Activated naive CD8-positive, alpha-beta T cell treated with anti-CD3 and anti-CD28 coated beads, Interleukin-2, amount 10 ng/mL, durations not matched to agents 7 days and 5 days (primary cell): Measurements from ENCODE around the gene SCUBE2. TPM values are rescaled to one million over a fixed set of nuclear protein-coding genes. Genes with fewer than 3 reads are reported as not detected.

Experiments
- ATAC-seq: fragments of 150-1000 bp; cut with Tn5 transposase; one replicate; pipeline ENCODE4 v1.10.0; 2021; ENCODE audit warnings: low read depth, moderate library complexity
- POLR2A ChIA-PET: fragments of 350-600 bp; sonication (Branson Sonifier 250); formaldehyde crosslinking; loops from one replicate; lab custom pipeline; 2021; ENCODE audit warnings: antibody characterized with exemption; lab: Charles Lee
- DNase-seq: peaks from one replicate; pipeline ENCODE4 v3.0.0; 2021
- H3K27ac Mint-ChIP-seq: one replicate; pipeline ENCODE4 v1.8.0; 2022; ENCODE audit warnings: mild to moderate bottlenecking, mixed read lengths
- H3K27me3 Mint-ChIP-seq: one replicate; pipeline ENCODE4 v1.8.0; 2022; ENCODE audit warnings: mild to moderate bottlenecking, moderate library complexity, mixed read lengths
- H3K36me3 Mint-ChIP-seq: one replicate; pipeline ENCODE4 v1.8.0; 2021; ENCODE audit warnings: mild to moderate bottlenecking, mixed read lengths
- H3K4me1 Mint-ChIP-seq: one replicate; pipeline ENCODE4 v1.8.0; 2021; ENCODE audit warnings: mixed read lengths
- H3K4me3 Mint-ChIP-seq: one replicate; pipeline ENCODE4 v1.8.0; 2022; ENCODE audit warnings: mild to moderate bottlenecking, moderate library complexity, mixed read lengths
- H3K9me3 Mint-ChIP-seq: one replicate; pipeline ENCODE4 v1.8.0; 2021; ENCODE audit warnings: mixed read lengths
- total RNA-seq, 2 experiments: library from RNA; stranded (reverse); gene quantifications; one replicate each; pipeline ENCODE4 v1.2.3, GENCODE V29; 2021

The SCUBE2 gene
- total RNA-seq, 2 experiments from 2014 or later = not detected

DNA sequence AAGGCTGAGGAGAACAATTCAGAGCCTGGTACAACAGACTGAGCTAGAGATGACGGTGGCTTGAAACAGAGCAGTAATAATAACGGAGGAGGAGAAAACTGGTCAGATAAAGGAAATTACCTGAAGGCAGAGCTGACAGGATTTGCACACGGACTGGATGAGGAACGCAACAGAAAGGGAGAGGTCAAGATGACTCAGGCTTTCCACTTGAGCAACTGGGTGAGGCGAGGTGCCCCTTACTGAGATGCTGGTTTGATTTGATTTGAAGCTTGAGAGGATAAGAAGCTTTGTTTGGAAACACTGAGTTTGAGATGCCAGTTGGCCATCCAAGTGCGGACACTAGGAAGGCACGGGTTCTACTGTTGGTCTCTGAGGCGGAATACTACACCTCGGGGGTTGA lies 52.2 kb downstream of the SCUBE2 start:
- Mint-ChIP-seq H3K4me1 (no peaks in the 10 kb centered on the region), H3K4me3 (no peak overlapping the region), H3K36me3 (no peaks in the 10 kb centered on the region), H3K27ac (no peak overlapping the region), H3K27me3 (peaks cover 11% of the 10 kb centered on the region), H3K9me3 (no peaks in the 10 kb centered on the region)
- no peak for DNase-seq
- POLR2A ChIA-PET = no interaction called here
- no peak for ATAC-seq

DNA sequence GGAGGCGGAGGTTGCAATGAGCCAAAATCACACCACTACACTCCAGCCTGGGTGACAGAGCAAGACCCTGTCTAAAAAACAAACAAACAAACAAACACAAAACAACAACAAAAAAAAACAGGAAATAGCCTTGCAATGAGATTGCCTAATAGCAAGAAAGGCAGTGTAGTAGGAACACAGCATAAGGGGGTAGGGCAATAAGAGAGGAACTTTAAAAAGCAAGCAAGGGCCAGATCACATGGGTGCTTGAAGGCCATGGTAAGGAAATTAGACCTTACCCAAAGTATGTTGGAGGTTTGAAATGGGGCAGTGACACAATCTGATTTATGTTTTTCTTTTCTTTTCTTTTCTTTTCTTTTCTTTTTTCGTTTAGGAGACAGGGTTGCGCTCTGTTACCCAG lies 52.9 kb downstream of the SCUBE2 start:
- ATAC-seq = no peak
- no peak overlapping the region for H3K4me3 Mint-ChIP-seq
- H3K36me3 Mint-ChIP-seq = no peaks in the 10 kb centered on the region
- H3K27me3 Mint-ChIP-seq = peaks cover 16% of the 10 kb centered on the region
- POLR2A ChIA-PET = no interaction called here
- H3K4me1 Mint-ChIP-seq = no peaks in the 10 kb centered on the region
- no peak overlapping the region for H3K27ac Mint-ChIP-seq
- no peak for DNase-seq
- H3K9me3 Mint-ChIP-seq = no peaks in the 10 kb centered on the region

DNA sequence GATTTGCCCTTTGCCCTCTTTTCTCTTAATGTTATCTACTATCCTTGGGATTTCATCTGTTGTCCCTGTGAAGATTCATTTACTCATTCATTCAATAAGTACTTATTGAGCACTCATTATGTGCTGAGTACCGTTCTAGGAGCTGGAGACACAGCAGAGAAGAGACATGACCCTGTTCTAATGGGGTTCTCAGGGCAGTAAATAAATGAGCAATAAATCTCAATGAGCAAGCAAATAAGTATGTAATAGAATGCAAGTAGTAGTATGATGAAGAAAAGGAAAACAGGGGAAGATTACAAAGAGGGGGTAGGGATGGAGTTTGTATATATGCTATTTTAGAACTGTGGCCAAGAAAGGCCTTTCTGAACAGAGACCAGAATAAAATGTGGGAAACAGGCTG lies 53.4 kb downstream of the SCUBE2 start:
- Mint-ChIP-seq H3K27me3 (peaks cover 16% of the 10 kb centered on the region), H3K4me3 (no peak overlapping the region), H3K27ac (no peak overlapping the region), H3K36me3 (no peaks in the 10 kb centered on the region), H3K9me3 (no peaks in the 10 kb centered on the region), H3K4me1 (no peaks in the 10 kb centered on the region)
- ATAC-seq = no peak
- DNase-seq = no peak
- POLR2A ChIA-PET = no interaction called here

DNA sequence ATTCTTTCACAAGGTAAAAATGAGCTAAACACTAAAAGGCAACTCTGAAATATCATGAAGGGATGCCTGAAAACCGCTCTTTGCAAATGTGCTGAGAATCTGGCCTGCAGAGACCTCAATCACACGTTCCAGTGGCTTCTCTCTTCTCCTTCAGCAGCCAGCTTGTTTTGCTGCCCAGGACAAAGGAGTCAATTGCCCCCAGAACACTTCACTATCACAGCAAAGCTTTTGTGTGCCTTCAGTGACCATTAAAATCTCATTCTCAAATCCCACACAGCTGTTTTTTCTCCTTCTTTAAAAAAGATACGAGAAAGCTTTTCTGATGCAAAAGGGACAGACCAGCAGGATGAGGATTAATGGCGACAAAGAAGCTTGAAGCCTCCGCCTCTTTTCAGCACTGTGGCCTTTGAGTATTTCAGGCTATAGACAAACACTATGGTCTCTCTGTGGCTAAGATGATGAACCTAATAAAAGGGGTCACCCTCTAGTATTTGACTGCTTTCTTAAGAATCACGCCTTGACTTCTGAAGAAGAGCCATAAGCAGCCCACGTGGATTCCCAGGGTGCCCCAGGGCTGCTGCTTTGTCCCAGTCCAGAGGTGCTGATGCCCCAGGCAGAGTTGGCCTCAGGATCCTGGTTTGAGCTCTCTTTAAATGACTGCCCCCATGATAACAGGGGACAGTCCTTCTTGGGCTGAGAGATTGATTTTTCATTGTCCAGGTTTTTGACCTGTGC lies 54.2 kb downstream of the SCUBE2 start:
- Mint-ChIP-seq H3K36me3 (no peaks in the 10 kb centered on the region), H3K27ac (no peak overlapping the region), H3K4me3 (no peak overlapping the region), H3K4me1 (no peaks in the 10 kb centered on the region), H3K27me3 (peaks cover 16% of the 10 kb centered on the region), H3K9me3 (no peaks in the 10 kb centered on the region)
- no peak for DNase-seq
- no peak for ATAC-seq
- POLR2A ChIA-PET = no interaction called here

DNA sequence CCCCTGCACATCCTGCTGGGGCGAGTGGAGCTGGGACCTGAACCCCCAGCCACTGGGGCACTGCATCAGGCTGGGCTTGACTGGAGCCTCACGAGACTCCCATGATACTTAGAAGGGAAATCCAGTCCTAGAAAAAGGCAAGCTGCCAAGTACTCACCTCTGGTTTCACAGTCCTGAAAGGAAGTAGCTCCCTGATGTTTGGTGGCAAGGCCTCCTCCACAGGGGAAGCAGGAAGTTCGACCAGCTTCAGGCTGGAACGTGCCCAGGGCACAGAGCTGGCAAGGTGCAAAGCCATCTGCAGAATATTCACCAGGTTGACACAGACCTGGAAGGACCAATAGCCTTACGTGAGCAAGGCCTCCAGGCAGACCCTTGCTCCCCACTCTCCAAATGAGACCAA lies 60.8 kb downstream of the SCUBE2 start:
- Mint-ChIP-seq H3K4me3 (no peak overlapping the region), H3K36me3 (no peaks in the 10 kb centered on the region), H3K4me1 (no peaks in the 10 kb centered on the region), H3K27ac (no peak overlapping the region), H3K9me3 (no peaks in the 10 kb centered on the region), H3K27me3 (peaks cover 12% of the 10 kb centered on the region)
- DNase-seq (no peak), ATAC-seq (no peak)
- POLR2A ChIA-PET = no interaction called here

DNA sequence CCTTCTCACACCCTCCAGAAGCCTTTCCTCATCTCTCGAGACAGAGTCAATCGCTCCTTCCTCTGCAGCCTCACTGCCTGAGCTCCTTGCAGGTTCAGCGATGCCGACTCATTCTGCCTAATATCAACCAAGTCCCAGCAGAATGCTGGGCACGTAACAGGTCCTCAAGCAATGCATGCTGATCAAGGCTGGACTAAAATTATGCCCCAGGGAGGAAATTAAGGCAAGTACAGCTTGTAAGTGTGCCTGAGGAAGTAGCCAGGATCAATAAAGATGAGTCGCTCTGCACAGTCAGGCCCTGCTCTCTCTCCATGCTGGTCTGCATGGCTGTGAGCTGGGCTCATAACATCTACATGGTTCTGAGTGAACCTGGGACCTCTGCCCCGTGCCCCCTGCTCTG lies 62.0 kb downstream of the SCUBE2 start:
- Mint-ChIP-seq H3K27me3 (peaks cover 16% of the 10 kb centered on the region), H3K27ac (no peak overlapping the region), H3K4me3 (no peak overlapping the region), H3K36me3 (no peaks in the 10 kb centered on the region), H3K4me1 (no peaks in the 10 kb centered on the region), H3K9me3 (no peaks in the 10 kb centered on the region)
- DNase-seq = no peak
- no peak for ATAC-seq
- POLR2A ChIA-PET = no interaction called here

DNA sequence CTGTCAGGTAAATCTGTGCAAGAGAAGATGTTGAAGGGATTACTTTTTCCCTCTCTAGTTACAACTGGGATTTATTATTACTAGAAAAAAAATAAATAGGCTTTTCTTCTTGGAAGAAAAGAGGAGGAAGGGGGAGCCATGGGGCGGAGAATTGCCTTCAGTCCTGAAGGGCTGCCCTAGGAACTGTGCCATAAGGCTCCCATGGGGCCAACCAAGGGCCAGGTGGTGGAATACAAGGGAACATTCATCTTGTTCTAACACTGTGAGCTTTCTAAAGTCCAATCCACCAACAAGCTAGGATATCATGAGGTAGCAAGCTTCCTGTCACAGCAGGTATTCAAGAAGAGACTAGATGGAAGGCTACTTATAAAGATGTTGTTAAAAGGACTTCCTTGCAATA lies 62.8 kb downstream of the SCUBE2 start:
- Mint-ChIP-seq H3K4me3 (no peak overlapping the region), H3K4me1 (no peaks in the 10 kb centered on the region), H3K9me3 (no peaks in the 10 kb centered on the region), H3K36me3 (no peaks in the 10 kb centered on the region), H3K27me3 (peaks cover 12% of the 10 kb centered on the region), H3K27ac (no peak overlapping the region)
- DNase-seq (no peak), ATAC-seq (no peak)
- POLR2A ChIA-PET = no interaction called here

DNA sequence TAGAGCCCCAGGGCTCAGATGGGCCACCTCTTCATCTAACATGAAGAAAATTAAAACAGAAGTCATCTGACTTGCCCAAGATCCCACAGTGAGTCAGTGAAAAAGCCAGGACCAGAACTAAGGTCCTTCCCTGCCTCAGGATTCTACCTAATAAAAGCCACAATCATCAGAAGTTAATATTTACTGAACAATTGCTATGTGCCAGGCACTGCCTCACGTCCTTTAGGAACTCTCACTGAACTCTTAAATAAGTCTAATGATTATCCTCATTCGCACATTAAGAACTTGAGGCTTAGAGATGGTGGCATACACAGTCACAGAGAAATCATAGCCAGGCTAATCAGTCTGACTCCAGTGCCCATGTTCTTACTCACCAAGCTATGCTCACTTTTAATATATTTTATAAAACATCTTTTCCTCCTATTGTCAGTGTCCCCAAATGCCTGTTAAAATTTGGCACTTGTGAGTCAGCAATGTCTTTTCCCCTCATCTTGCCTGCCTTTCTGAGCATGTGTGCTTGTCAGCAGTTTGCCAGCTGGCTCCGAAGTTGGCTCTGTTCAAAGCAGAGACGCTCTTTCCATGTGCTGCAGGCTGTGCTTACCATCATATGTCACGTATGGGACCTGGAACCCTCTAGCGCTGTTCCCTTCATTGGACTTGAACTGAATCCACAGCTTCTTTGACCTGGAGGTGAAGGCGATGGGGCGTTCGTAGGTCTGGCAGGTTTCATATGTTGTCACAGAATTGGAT lies 66.1 kb downstream of the SCUBE2 start:
- Mint-ChIP-seq H3K4me1 (peaks cover 11% of the 10 kb centered on the region), H3K36me3 (no peaks in the 10 kb centered on the region), H3K27ac (no peak overlapping the region), H3K4me3 (no peak overlapping the region), H3K9me3 (no peaks in the 10 kb centered on the region), H3K27me3 (peaks cover 27% of the 10 kb centered on the region)
- POLR2A ChIA-PET = no interaction called here
- DNase-seq (no peak), ATAC-seq (no peak)

DNA sequence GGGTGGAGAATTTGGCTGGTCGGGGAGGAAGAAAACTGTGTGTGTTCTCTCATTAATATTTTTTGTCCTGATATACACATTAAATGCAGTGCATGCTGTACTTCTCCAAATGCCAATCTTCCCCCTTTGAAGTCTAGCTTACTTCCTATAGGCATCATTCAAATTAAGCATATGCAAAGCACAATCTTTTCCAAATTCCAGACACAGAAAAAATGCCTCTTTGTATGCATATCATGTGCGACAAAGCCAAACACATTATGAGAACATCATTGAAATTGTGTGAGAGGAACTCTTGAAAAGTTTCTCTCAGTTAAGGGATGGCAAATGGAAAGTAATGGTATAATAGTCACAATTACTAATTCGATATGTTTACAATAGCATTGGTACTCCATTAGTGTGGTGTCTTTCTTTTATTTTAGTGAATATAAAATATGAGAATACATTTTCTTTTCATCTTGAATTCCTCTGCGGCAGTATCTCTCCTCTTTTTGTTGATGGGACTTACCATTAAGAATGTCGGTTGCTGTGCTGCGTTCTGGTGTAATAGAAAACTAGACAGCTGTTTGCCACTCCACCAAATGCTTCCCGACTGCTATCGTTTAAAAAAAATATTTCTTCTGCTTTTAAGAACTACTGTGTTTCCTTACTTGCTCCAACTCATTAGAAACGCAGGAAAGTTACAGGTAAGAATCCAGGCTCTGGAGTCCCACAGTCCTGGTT lies 68.3 kb downstream of the SCUBE2 start:
- Mint-ChIP-seq H3K27me3 (peaks cover 27% of the 10 kb centered on the region), H3K4me3 (no peak overlapping the region), H3K36me3 (no peaks in the 10 kb centered on the region), H3K27ac (no peak overlapping the region), H3K9me3 (no peaks in the 10 kb centered on the region), H3K4me1 (peaks cover 12% of the 10 kb centered on the region)
- DNase-seq (no peak), ATAC-seq (no peak)
- POLR2A ChIA-PET = no interaction called here

DNA sequence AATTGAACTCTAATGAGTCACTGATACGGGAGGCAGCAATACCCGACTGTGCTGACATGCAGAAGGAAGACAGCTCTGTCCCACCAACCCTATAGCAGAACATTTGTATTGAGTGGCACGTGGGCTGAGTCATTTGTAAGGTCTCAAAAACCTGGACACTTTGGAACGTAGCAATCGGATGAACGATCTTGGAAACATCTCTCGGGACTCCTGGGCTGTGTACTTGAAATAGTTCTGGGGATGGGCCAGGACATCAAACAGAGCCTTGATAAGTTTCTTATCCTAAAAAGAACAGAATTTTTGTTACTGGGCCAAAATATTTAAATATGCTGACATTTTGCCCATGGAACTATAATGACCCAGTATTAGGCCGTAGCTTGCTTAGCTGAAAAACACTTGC lies 70.5 kb downstream of the SCUBE2 start:
- DNase-seq (no peak), ATAC-seq (no peak)
- H3K27ac Mint-ChIP-seq = no peak overlapping the region
- peaks cover 23% of the 10 kb centered on the region for H3K4me1 Mint-ChIP-seq
- POLR2A ChIA-PET = no interaction called here
- H3K27me3 Mint-ChIP-seq = peaks cover 27% of the 10 kb centered on the region
- H3K36me3 Mint-ChIP-seq = no peaks in the 10 kb centered on the region
- H3K4me3 Mint-ChIP-seq = no peak overlapping the region
- H3K9me3 Mint-ChIP-seq = no peaks in the 10 kb centered on the region

DNA sequence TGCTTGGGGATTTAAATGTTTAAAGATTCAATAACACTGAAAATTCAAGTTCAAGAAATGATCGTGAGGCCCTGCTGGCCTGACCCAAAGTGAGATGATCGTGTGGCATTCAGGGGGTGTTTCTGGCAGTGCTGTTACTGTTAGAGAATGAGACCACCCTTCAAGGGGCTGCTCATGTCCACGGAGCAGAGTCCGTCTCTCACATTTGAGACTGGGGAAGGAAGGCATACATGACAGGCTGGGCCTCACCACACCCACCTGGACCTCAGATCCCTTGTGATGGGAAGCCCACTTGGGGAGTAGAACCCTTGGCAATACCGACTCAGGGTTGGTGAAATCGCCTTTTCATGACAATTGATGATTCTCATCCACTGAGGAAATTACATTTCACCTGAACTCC lies 71.5 kb downstream of the SCUBE2 start:
- H3K4me3 Mint-ChIP-seq = no peak overlapping the region
- H3K9me3 Mint-ChIP-seq = no peaks in the 10 kb centered on the region
- ATAC-seq (no peak), DNase-seq (no peak)
- H3K4me1 Mint-ChIP-seq = peaks cover 26% of the 10 kb centered on the region
- POLR2A ChIA-PET = no interaction called here
- peaks cover 22% of the 10 kb centered on the region for H3K27me3 Mint-ChIP-seq
- H3K36me3 Mint-ChIP-seq = no peaks in the 10 kb centered on the region
- no peak overlapping the region for H3K27ac Mint-ChIP-seq

DNA sequence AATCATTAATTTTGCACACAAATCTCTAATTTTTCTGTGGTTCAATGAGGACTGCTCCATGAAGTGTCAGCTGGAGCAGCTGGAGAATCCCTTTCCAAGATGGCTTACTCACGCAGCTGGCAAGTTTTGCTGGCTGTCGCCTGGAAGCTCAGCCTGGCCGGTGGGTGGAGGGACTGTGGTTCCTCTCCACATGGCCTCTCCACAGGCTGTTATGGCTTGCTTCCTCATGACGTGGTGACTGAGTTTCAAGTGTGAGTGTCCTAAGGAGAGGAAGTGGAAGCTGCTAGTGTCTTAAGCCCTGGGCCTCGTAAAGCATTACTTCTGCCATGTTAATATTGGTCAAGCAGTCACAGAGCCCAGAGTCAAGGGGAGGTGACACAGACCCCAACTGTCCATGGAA lies 73.6 kb downstream of the SCUBE2 start:
- peaks cover 15% of the 10 kb centered on the region for H3K27me3 Mint-ChIP-seq
- ATAC-seq (no peak), DNase-seq (no peak)
- H3K9me3 Mint-ChIP-seq = no peaks in the 10 kb centered on the region
- no peak overlapping the region for H3K27ac Mint-ChIP-seq
- no peak overlapping the region for H3K4me3 Mint-ChIP-seq
- H3K4me1 Mint-ChIP-seq = peaks cover 24% of the 10 kb centered on the region
- no peaks in the 10 kb centered on the region for H3K36me3 Mint-ChIP-seq
- POLR2A ChIA-PET = interaction anchor here (1.2 kb wide), 1 partner anchor 443 kb away, joined by 4 read pairs; the partner anchor contains the start of gene ZNF143

DNA sequence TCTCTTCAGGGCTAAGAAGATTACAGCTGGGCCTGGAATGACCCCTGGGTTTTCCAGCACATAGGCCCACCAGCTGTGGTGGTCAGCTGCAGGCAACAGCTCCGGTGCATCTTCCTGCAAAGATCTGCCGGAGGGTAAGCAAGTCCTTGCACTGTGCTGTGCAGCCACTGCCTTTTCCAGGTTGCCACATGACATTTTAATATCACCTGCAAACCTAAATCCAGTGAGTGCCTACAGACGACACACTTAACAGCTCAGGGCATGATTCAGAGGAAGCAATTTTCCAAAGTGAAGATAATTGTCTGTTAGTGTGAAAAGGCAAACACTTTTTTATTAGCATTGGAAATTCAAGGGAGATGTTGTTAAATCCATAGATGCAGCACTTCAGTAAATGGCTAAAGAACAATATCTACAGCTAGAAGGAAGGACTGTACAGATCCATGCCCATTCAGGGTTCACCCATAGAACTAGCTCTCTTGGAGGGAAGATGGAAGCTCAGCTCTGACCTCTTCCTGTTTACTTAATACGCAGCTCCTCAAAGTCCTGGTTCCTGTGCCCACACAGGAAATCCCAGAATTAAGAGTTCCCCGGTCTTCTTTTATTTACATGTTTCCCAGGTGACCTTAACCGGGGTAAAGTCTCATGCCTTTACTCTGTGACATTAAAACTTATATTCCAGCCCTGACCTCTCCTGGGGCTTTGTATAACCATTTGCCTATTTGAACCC lies 74.3 kb downstream of the SCUBE2 start:
- DNase-seq (no peak), ATAC-seq (peak; percentile 42)
- H3K27ac Mint-ChIP-seq = no peak overlapping the region
- peaks cover 18% of the 10 kb centered on the region for H3K4me1 Mint-ChIP-seq
- POLR2A ChIA-PET = interaction anchor here (1.2 to 1.4 kb wide), 2 partner anchors 13 to 444 kb away, joined by 3 to 4 read pairs; partner anchors contain the start of genes NRIP3 and ZNF143
- no peaks in the 10 kb centered on the region for H3K9me3 Mint-ChIP-seq
- no peak overlapping the region for H3K4me3 Mint-ChIP-seq
- peaks cover 11% of the 10 kb centered on the region for H3K27me3 Mint-ChIP-seq
- H3K36me3 Mint-ChIP-seq = no peaks in the 10 kb centered on the region
